DND-41 (cell line): Measurements from ENCODE around the gene DDX11.
"Not testable (repeated sequence)": the region's sequence is repeated elsewhere in the genome, so short reads cannot be mapped to it uniquely, and the experiment has no call there.

Experiments used
- EZH2 ChIP-seq: IDR thresholded peaks from 3 replicates; pipeline ENCODE4 v1.6.1; 2012; ENCODE audit warnings: borderline replicate concordance, low read depth, mild to moderate bottlenecking, moderate library complexity, low read length, inconsistent platforms; ENCODE audit not compliant: severe bottlenecking
- TF ChIP-seq, protein P1 (sequence below): IDR thresholded peaks from 2 replicates; pipeline ENCODE4 v1.5.1; 2012; ENCODE audit warnings: borderline replicate concordance, low read length, moderate library complexity, mild to moderate bottlenecking; ENCODE audit not compliant: poor library complexity, severe bottlenecking; ENCODE audit errors: extremely low read depth

DNA sequence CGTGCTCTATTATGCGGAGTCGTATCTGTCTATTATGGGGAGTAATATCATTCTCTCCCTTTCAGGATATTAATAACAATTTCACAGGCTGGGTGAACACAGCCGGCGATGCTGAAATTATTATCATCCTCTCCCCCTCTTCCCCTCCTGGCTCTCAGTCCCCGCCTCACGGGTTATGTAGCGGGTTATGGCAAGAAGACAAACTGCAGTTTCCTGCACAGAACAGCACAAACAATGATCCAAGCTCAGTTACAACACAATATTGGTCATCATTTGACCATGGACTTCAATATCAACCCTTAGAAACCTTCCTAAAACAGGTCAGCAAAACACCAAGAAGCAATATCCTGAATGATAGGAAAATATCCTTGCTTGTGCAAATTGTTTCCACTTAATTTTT is 50.5 kb downstream of the DDX11 start:
- TF ChIP-seq, protein P1, sequence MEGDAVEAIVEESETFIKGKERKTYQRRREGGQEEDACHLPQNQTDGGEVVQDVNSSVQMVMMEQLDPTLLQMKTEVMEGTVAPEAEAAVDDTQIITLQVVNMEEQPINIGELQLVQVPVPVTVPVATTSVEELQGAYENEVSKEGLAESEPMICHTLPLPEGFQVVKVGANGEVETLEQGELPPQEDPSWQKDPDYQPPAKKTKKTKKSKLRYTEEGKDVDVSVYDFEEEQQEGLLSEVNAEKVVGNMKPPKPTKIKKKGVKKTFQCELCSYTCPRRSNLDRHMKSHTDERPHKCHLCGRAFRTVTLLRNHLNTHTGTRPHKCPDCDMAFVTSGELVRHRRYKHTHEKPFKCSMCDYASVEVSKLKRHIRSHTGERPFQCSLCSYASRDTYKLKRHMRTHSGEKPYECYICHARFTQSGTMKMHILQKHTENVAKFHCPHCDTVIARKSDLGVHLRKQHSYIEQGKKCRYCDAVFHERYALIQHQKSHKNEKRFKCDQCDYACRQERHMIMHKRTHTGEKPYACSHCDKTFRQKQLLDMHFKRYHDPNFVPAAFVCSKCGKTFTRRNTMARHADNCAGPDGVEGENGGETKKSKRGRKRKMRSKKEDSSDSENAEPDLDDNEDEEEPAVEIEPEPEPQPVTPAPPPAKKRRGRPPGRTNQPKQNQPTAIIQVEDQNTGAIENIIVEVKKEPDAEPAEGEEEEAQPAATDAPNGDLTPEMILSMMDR = not testable (repeated sequence)
- TF ChIP-seq EZH2 = not testable (repeated sequence)
